ENCODE measurements around the gene DLG1.

DLG1 gene

GRCh38 chr3:197021231-197021630 lies 277.2 kb downstream of the DLG1 start:
- DNase-seq (ENCODE audit: low read depth in 1 of 2, low spot score in 1 of 2): no peak

DNA sequence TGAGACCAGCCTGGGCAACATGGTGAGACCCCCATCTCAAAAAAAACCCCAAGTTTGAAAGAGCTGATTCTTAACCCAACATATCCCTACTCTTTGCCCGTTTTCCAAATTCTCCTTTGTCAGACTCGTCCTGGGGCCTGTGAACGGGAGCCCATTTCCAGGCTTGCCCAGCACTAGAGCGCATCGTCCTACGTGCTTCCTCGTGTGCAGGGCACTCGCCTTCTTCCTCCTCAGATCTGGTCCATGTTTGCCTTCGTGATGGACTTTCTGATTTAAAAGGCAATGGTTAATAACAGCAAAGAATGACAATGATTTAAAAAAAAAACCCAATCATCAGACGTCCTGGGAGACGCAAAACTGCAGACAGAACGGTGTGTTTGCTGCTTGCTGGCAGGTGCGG lies 278.9 kb downstream of the DLG1 start:
- no peak for DNase-seq (ENCODE audit: low read depth in 1 of 2, low spot score in 1 of 2)

DNA sequence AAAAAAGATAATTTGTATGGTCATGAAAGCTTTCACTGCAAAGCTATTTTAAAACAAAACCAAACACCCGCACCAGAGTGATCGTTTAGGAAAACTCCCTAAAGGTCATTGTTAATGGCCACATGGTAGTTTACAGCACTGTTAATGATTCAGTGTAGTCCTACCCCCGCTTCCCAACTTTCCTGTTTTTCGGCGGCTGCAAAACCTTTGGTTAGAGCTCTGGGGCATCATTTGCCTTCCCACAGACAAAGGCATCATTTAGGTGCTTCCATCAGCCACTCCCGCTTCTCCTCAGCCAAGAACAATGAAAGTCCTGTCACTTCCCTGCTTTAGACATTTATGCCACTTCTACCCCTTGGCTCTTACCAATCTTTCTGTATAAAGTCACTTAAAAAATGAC lies 279.4 kb downstream of the DLG1 start:
- no peak for DNase-seq (ENCODE audit: low read depth in 1 of 2, low spot score in 1 of 2)

GRCh38 chr3:197017003-197017402 lies 281.4 kb downstream of the DLG1 start:
- no peak for DNase-seq (ENCODE audit: low read depth in 1 of 2, low spot score in 1 of 2)

GRCh38 chr3:197015790-197016736 lies 282.3 kb downstream of the DLG1 start:
- no peak for DNase-seq (ENCODE audit: low read depth in 1 of 2, low spot score in 1 of 2)

GRCh38 chr3:197014942-197015575 lies 283.4 kb downstream of the DLG1 start:
- DNase-seq (ENCODE audit: low read depth in 1 of 2, low spot score in 1 of 2): no peak

DNA sequence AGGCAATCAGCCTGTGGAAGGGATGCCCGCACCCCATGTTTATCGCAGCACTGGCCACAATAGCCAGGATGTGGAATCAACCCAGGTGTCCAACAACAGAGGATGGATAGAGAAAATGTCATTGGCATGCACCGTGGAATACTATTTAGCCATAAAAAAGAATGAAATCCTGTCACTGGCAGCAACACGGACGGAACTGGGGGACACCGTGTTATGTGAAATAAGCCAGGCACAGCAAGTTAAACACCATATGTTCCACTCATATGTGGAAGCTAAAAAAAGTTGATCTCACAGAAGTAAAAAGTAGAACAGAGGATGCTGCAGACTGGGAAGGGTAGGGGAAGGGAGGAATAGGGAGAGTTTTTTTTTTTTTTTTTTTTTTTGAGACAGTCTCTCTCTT lies 284.4 kb downstream of the DLG1 start:
- no peak for DNase-seq (ENCODE audit: low read depth in 1 of 2, low spot score in 1 of 2)

- no peak for DNase-seq (ENCODE audit: low read depth in 1 of 2, low spot score in 1 of 2)
Measured at GRCh38 chr3:197012540-197012883, 285.9 kb downstream of the DLG1 start.

DNA sequence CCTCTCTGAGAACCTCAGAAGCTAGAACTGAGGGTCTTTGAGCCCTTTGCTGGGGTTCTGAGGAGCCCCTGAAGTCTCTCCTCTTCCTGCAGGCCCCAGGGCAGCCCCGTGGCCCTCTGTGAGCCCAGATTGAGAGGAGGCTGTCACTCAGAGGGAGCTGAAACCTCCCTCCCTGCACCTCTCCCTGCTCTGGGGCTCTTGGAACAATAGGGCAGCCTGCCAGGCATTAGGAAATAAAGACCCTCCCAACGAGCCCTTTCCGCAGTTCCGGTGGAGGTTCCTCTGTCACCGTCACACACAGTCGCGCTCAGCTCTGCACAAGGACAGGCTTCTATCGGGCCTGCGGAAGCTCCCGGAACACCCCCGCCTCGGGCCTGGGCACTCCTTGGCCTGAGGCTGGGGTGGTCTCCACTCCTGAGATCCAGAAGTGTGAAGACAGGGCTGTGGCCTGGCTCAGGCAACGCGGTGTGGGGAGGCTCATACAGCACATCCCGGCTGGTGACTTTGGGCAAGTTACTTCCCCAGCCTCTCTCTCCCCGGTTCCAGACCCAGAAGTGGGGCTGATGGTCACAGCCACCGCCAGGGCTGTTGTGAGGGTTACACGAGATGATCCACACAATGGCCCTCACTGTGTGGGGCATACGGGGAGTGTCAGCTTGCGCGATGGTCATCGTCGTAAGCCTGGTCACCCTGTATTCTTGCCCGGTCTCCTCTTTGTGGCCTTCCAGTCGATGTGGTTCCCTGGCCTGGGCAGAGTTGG lies 286.5 kb downstream of the DLG1 start:
- no peak for DNase-seq (ENCODE audit: low read depth in 1 of 2, low spot score in 1 of 2)

- DNase-seq (ENCODE audit: low read depth in 1 of 2, low spot score in 1 of 2): no peak
Measured at GRCh38 chr3:197010556-197011351, 287.7 kb downstream of the DLG1 start.

DNA sequence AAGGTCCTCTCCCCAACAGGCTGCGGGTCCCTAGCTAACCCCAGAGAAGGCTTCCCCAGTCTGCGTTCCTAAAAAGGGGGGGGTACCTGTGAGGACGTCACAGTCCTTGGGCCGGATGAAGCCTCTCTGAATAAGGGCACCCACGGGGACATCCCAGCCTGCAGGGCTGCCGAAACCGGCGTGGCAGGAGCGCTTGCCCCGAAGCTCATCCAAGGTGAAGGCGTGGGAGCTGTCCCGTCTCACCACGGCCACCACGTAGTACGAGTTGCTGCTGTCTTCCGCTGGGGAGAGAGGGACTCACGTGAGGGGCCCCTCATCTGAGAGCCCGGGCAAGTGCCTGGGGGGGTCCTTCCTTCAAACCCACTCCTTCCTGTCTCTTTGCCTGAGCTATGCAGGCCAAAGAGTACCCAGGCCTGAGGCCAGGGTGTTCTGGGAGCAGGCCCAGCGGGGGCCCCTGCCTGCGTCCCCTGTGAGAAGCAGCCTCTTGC lies 288.8 kb downstream of the DLG1 start:
- no peak for DNase-seq (ENCODE audit: low read depth in 1 of 2, low spot score in 1 of 2)

- no peak for DNase-seq (ENCODE audit: low read depth in 1 of 2, low spot score in 1 of 2)
Measured at GRCh38 chr3:197008436-197009209, 289.8 kb downstream of the DLG1 start.

GRCh38 chr3:197007953-197008352 lies 290.5 kb downstream of the DLG1 start:
- DNase-seq (ENCODE audit: low read depth in 1 of 2, low spot score in 1 of 2): no peak

DNA sequence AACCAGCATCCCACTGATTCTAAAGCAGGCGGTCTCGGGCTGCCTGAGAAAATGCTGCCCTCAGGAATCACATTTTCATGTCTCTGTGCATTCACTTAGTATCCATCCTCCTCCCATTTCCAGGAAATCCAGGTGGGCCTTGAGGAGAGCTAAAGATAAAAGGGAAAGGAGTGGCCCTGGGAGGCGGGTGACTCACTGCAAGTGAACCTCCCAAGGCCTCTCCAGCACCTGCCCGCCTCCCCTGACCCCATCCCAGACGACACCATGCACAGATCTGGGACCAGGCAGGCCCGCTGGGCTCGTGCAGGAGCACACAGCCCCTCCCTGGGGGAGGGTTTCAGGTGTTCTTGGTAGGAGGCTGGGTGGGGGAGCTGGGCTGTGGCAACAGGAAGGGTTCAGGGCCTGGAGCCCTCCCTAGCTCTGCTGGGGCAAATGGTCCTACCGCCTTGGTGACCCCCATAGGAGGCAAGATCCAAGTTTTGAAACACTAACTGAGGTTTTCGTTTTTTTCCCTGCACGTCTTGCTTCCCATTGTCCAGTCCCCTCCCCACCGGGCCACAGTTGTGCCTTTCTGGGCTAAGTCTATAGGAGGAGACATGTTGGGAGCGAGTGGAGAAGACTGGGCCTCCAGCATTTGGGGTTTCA lies 291.0 kb downstream of the DLG1 start:
- DNase-seq (ENCODE audit: low read depth in 1 of 2, low spot score in 1 of 2): no peak

DNA sequence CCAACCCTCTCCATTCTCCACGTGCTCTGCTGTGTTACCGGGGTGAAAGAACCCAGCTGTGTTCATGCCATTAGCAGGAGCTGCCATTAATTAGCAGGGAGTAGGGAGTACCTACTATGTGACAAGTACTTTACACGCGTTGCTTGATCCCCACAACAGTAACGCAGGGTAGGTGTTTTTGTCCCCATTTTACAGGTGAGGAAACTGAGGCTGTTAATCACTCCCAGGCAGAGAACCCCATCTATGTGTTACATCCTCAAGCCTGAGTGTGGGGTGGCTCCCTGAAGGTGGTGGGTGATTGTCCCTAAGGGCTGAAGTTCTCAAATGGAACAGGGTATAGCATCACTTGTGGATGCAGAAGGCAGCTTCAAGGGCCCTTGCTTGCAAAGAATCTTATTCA lies 291.6 kb downstream of the DLG1 start:
- DNase-seq (ENCODE audit: low read depth in 1 of 2, low spot score in 1 of 2): no peak

GRCh38 chr3:197006446-197006845 lies 292.0 kb downstream of the DLG1 start:
- no peak for DNase-seq (ENCODE audit: low read depth in 1 of 2, low spot score in 1 of 2)

GRCh38 chr3:197003461-197004385 lies 294.7 kb downstream of the DLG1 start:
- no peak for DNase-seq (ENCODE audit: low read depth in 1 of 2, low spot score in 1 of 2)

- DNase-seq (ENCODE audit: low read depth in 1 of 2, low spot score in 1 of 2): peak; percentile 69 to 79
Measured at GRCh38 chr3:197002701-197003454, 295.5 kb downstream of the DLG1 start.
